Activated gamma-delta T cell (primary cell): Measurements from ENCODE around the gene MERTK.

ENCODE experiments used
- DNase-seq: peaks from one replicate; lab custom pipeline; 2025; lab: John Stamatoyannopoulos, UW

The MERTK gene

GRCh38 chr2:112075490-112076260, 177.3 kb downstream of the MERTK start:
- no peak for DNase-seq

GRCh38 chr2:112077814-112078213, 179.4 kb downstream of the MERTK start:
- DNase-seq = no peak
